HepG2 (cell line): ENCODE data around the gene AMER2. TPM values are rescaled to one million over a fixed set of nuclear protein-coding genes. Genes with fewer than 3 reads are reported as not detected.

Experiments
- ATAC-seq: fragments of 200-7000 bp; cut with Tn5 transposase; 3 replicates; pipeline ENCODE4 v1.9.1; 2020; ENCODE audit warnings: mild to moderate bottlenecking, moderate library complexity
- BruUV-seq: library from RNA; stranded (reverse); fragments of 400-500 nt; replicated peaks from 2 replicates; lab custom pipeline; 2021; lab: Mats Ljungman, UMichigan
- CTCF ChIA-PET: fragments of 300-600 bp; formaldehyde crosslinking; extraction: SDS; loops from one replicate; lab custom pipeline; 2021; ENCODE audit warnings: low total read pairs, inconsistent platforms, low intra/inter-chr PET ratio; lab: Yijun Ruan, JAX
- POLR2A ChIA-PET: fragments of 350-600 bp; sonication (Branson Sonifier 250); formaldehyde crosslinking; loops from one replicate; lab custom pipeline; 2020; ENCODE audit warnings: antibody characterized with exemption, inconsistent platforms; lab: Yijun Ruan, JAX
- DNase-seq: peaks from one replicate; pipeline ENCODE4 v3.0.0-alpha.2; 2015; ENCODE audit warnings: low spot score
- FAIRE-seq: peaks from 3 replicates; lab custom pipeline; 2011; peaks lifted over from hg19 to GRCh38; lab: Jason Lieb, UNC
- H2AFZ ChIP-seq: one replicate; pipeline ENCODE4 v1.6.1; 2011; ENCODE audit warnings: low read length, inconsistent platforms
- H3K27ac ChIP-seq: fragments of 300-600 bp; 3 replicates; pipeline ENCODE4 v1.8.0; 2011; ENCODE audit warnings: mixed run types, mild to moderate bottlenecking, mixed read lengths, low read length, inconsistent platforms; ENCODE audit not compliant: insufficient read depth; ENCODE audit errors: extremely low read length
- H3K27me3 ChIP-seq, 2 experiments: fragments of 200-600 bp in 1 of 2; 2 replicates in 1 of 2; 3 replicates in 1 of 2; pipeline versions ENCODE4 v1.6.0 to v1.8.0; 2011; ENCODE audit warnings: low read length in 2 of 2, mild to moderate bottlenecking in 2 of 2, moderate library complexity in 2 of 2, inconsistent platforms in 1 of 2; ENCODE audit not compliant: insufficient read depth in 2 of 2, control insufficient read depth in 1 of 2
- H3K36me3 ChIP-seq, 2 experiments: fragments of 200-600 bp in 1 of 2; replicated peaks in 1 of 2; 2 replicates in 1 of 2; 3 replicates in 1 of 2; pipeline versions ENCODE4 v1.5.1 to v1.8.0; 2011; ENCODE audit warnings: low read length in 2 of 2, inconsistent platforms in 1 of 2; ENCODE audit not compliant: insufficient read depth in 2 of 2, control insufficient read depth in 1 of 2
- H3K4me1 ChIP-seq: 2 replicates; pipeline ENCODE4 v1.5.1; 2012; ENCODE audit warnings: low read length, inconsistent platforms; ENCODE audit not compliant: insufficient read depth
- H3K4me2 ChIP-seq: 2 replicates; pipeline ENCODE4 v1.6.0; 2011; ENCODE audit warnings: low read depth, low read length, inconsistent platforms
- H3K4me3 ChIP-seq, 3 experiments: fragments of 200-600 bp in 1 of 3; sonication (generic), shearing (Covaris generic) in 1 of 3; replicated peaks in 1 of 3; 2 replicates each; pipeline ENCODE4 v1.5.1; 2011 to 2016; ENCODE audit warnings: low read length in 3 of 3, inconsistent platforms in 2 of 3, low read depth in 2 of 3, mild to moderate bottlenecking in 2 of 3, control low read depth in 1 of 3, mixed read lengths in 1 of 3; ENCODE audit not compliant: insufficient read depth in 1 of 3
- H3K79me2 ChIP-seq: one replicate; pipeline ENCODE4 v1.6.1; 2011; ENCODE audit warnings: low read length, inconsistent platforms; ENCODE audit not compliant: insufficient read depth
- H3K9ac ChIP-seq: 2 replicates; pipeline ENCODE4 v1.6.0; 2011; ENCODE audit warnings: mild to moderate bottlenecking, low read depth, low read length, inconsistent platforms; ENCODE audit not compliant: insufficient read depth
- H3K9me3 ChIP-seq: 2 replicates; pipeline ENCODE4 v1.5.1; 2012; ENCODE audit warnings: mild to moderate bottlenecking, low read length
- H4K20me1 ChIP-seq: 2 replicates; pipeline ENCODE4 v1.6.0; 2011; ENCODE audit warnings: inconsistent platforms, mild to moderate bottlenecking, low read length, moderate library complexity; ENCODE audit not compliant: insufficient read depth
- CBFB ChIP-seq: sonication (generic); formaldehyde crosslinking; IDR thresholded peaks from 2 replicates; pipeline ENCODE4 v1.4.0; 2020; ENCODE audit warnings: missing genetic modification reagents
- CREB1 ChIP-seq, 2 experiments: fragments of 450-650 bp in 1 of 2; IDR thresholded peaks; 2 replicates each; pipeline ENCODE4 v1.6.1; 2016 to 2017; ENCODE audit warnings: control low read depth in 1 of 2, mild to moderate bottlenecking in 1 of 2, missing compliant biosample characterization in 1 of 2, missing genetic modification characterization in 1 of 2
- REPIN1 ChIP-seq: sonication (generic); formaldehyde crosslinking; IDR thresholded peaks from 2 replicates; pipeline ENCODE4 v1.8.0; 2022; ENCODE audit warnings: missing genetic modification reagents, low read depth, mild to moderate bottlenecking, borderline replicate concordance
- RFXAP ChIP-seq: sonication (generic); formaldehyde crosslinking; IDR thresholded peaks from 2 replicates; pipeline ENCODE4 v1.4.0; 2020; ENCODE audit warnings: missing genetic modification reagents, borderline replicate concordance
- SRSF9 ChIP-seq: fragments of 200-400 bp; formaldehyde crosslinking; IDR thresholded peaks from 2 replicates; pipeline ENCODE4 v1.6.1; 2018; ENCODE audit warnings: borderline replicate concordance, mild to moderate bottlenecking, low read depth, low read length; ENCODE audit not compliant: insufficient read depth, poor library complexity, severe bottlenecking
- ZBTB38 ChIP-seq: sonication (generic); formaldehyde crosslinking; IDR thresholded peaks from 2 replicates; pipeline ENCODE4 v1.5.1; 2020; ENCODE audit warnings: mild to moderate bottlenecking, missing genetic modification reagents
- ZBTB7A ChIP-seq: sonication (generic); formaldehyde crosslinking; IDR thresholded peaks from 2 replicates; pipeline ENCODE4 v1.8.0; 2022; ENCODE audit warnings: mild to moderate bottlenecking, missing genetic modification reagents
- ZFP1 ChIP-seq: IDR thresholded peaks from 2 replicates; pipeline ENCODE4 v1.6.1; 2016
- ZNF225 ChIP-seq: sonication (generic); formaldehyde crosslinking; IDR thresholded peaks from 2 replicates; pipeline ENCODE4 v1.4.0; 2020; ENCODE audit warnings: mild to moderate bottlenecking, missing genetic modification reagents
- ZNF296 ChIP-seq: sonication (generic); formaldehyde crosslinking; conservative IDR thresholded peaks from 2 replicates; pipeline ENCODE4 v1.5.0; 2020; ENCODE audit warnings: mild to moderate bottlenecking, missing genetic modification reagents
- ZNF446 ChIP-seq: sonication (generic); formaldehyde crosslinking; IDR thresholded peaks from 2 replicates; pipeline ENCODE4 v1.5.0; 2020; ENCODE audit warnings: mild to moderate bottlenecking, missing genetic modification reagents
- ZNF468 ChIP-seq: sonication (generic); formaldehyde crosslinking; IDR thresholded peaks from 2 replicates; pipeline ENCODE4 v1.8.0; 2022; ENCODE audit warnings: mild to moderate bottlenecking, moderate library complexity, missing genetic modification reagents
- ZNF570 ChIP-seq: sonication (generic); formaldehyde crosslinking; IDR thresholded peaks from 2 replicates; pipeline ENCODE4 v1.4.0; 2020; ENCODE audit warnings: mild to moderate bottlenecking, missing genetic modification reagents, borderline replicate concordance
- ZNF652 ChIP-seq: IDR thresholded peaks from 2 replicates; pipeline ENCODE4 v1.6.1; 2016; ENCODE audit warnings: low read depth, borderline replicate concordance
- WGBS: methylation state at CpG from one replicate; pipeline ENCODE4 v1.1.6; 2017; ENCODE audit warnings: low lambda C conversion rate; 5-methylcytosine and 5-hydroxymethylcytosine counted together
- in situ Hi-C: cut with HindIII; loops from 2 replicates; pipeline ENCODE4 v1.10.0; 2017; ENCODE audit warnings: low pct_unique_long_range_greater_than_20kb; ENCODE audit not compliant: extremely low pct_ligation_motif_present
- intact Hi-C: fragments of 100-400 bp; cut with micrococcal nuclease; formaldehyde crosslinking; loops from one replicate; pipeline ENCODE4 v1.10.0; 2022; ENCODE audit not compliant: unreplicated experiment
- polyA plus RNA-seq, 8 experiments: library from polyadenylated mRNA; depleted of rRNA in 3 of 8; stranded (reverse) in 7 of 8; unstranded in 1 of 8; fragments of >200 nt; fragmentation: Illumina TruSeq in 4 of 8; extraction: Trizol in 4 of 8; gene quantifications; 2 replicates each; pipeline versions ENCODE4 v1.2.1 to v1.2.3, GENCODE V29; 2011 to 2016; ENCODE audit warnings: low read depth in 4 of 8, missing spikeins in 1 of 8, mixed read lengths in 1 of 8; ENCODE audit not compliant: insufficient read depth in 1 of 8
- total RNA-seq, 5 experiments: library from RNA; depleted of rRNA; stranded (reverse); fragments of >200 nt; fragmentation: Illumina TruSeq; extraction: Trizol; gene quantifications; 2 replicates each; pipeline ENCODE4 v1.2.3, GENCODE V29; 2016; ENCODE audit warnings: low read depth in 1 of 5
- TF ChIP-seq, protein P1 (sequence below): sonication (generic); formaldehyde crosslinking; IDR thresholded peaks from 2 replicates; pipeline ENCODE4 v1.4.0; 2020; ENCODE audit warnings: mild to moderate bottlenecking, low read depth, missing genetic modification reagents
- TF ChIP-seq, protein P2 (sequence below): IDR thresholded peaks from 2 replicates; pipeline ENCODE4 v1.6.1; 2016; ENCODE audit warnings: low read depth, control low read depth
- TF ChIP-seq, protein P3 (sequence below): sonication (generic); formaldehyde crosslinking; IDR thresholded peaks from 2 replicates; pipeline ENCODE4 v1.4.0; 2020; ENCODE audit warnings: mild to moderate bottlenecking, missing genetic modification reagents
- TF ChIP-seq, protein P4 (sequence below): sonication (generic); formaldehyde crosslinking; IDR thresholded peaks from 2 replicates; pipeline ENCODE4 v1.5.0; 2020; ENCODE audit warnings: missing genetic modification reagents, mild to moderate bottlenecking, borderline replicate concordance

The AMER2 gene
- total and polyA plus RNA-seq, 2 of the 13 experiments (the other 11 are each of a cell fraction or from before 2014, with no cell fraction given), result not detected

DNA sequence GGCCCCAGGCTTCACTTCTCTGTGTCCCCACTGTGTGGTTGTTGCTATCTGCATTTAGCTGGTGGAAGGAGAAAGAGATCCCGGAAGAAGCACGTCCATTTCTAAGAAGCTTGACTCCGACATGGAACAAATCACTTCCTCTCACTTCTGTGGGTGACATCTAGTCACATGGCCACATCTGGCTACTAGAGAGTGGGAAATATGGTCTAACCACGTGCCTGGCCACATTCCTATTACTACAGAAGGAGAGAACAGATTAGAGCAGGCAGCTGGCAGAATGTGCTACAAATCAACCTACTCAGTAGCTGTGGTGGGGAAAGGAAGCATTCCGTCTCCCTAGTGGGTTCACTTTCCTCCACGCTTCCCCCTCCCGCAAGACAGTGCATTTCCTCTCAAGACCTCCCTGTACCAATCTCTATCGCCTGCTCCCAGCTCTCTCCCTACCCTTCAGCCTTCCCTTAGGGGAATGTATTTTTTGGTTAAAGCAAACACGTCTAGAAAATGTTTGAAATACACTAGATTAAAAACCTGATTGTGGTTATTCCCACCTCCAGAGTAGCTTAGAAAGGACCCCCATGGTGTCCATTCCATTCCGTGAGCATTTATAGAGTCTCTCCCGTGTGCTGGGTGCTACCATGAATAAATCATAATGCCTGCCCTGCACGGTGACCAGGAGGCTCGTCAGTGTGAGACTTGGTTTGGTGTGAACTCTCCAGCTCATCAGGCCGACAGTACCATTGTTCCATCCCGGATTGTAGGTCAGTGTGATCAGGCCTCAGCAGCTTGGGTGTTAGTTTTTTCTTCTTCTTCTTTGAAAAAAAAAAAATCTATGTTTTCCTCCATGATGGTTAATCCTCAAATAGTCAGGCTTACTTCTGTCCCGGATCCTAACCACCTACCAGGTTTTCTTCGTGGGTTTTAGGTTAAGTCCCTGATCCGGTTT is 8.0 kb upstream of the AMER2 start:
- no TSS peak for BruUV-seq
- no peaks in the 10 kb centered on the region for H3K4me1 ChIP-seq
- no peak overlapping the region for H3K27ac ChIP-seq
- WGBS, result 19% methylated on average over 17 of the region's 18 CpGs
- H4K20me1 ChIP-seq, result no peaks in the 10 kb centered on the region
- no peaks in the 10 kb centered on the region for H3K79me2 ChIP-seq
- TF ChIP-seq ZBTB38 (CRISPR knock-in tag), result no peak
- TF ChIP-seq, protein P1, sequence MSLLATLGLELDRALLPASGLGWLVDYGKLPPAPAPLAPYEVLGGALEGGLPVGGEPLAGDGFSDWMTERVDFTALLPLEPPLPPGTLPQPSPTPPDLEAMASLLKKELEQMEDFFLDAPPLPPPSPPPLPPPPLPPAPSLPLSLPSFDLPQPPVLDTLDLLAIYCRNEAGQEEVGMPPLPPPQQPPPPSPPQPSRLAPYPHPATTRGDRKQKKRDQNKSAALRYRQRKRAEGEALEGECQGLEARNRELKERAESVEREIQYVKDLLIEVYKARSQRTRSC (CRISPR knock-in tag), result no peak
- TF ChIP-seq CREB1 (IDR thresholded peaks at IDR 0.05), result no peak
- no peak for TF ChIP-seq CREB1 (CRISPR knock-in tag; IDR thresholded peaks at IDR 0.05)
- TF ChIP-seq SRSF9, result no peak
- TF ChIP-seq, protein P2, sequence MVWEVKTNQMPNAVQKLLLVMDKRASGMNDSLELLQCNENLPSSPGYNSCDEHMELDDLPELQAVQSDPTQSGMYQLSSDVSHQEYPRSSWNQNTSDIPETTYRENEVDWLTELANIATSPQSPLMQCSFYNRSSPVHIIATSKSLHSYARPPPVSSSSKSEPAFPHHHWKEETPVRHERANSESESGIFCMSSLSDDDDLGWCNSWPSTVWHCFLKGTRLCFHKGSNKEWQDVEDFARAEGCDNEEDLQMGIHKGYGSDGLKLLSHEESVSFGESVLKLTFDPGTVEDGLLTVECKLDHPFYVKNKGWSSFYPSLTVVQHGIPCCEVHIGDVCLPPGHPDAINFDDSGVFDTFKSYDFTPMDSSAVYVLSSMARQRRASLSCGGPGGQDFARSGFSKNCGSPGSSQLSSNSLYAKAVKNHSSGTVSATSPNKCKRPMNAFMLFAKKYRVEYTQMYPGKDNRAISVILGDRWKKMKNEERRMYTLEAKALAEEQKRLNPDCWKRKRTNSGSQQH (CRISPR knock-in tag), result no peak
- TF ChIP-seq ZNF570 (CRISPR knock-in tag), result no peak
- no peak for TF ChIP-seq ZNF652
- TF ChIP-seq RFXAP (CRISPR knock-in tag), result no peak
- TF ChIP-seq, protein P3, sequence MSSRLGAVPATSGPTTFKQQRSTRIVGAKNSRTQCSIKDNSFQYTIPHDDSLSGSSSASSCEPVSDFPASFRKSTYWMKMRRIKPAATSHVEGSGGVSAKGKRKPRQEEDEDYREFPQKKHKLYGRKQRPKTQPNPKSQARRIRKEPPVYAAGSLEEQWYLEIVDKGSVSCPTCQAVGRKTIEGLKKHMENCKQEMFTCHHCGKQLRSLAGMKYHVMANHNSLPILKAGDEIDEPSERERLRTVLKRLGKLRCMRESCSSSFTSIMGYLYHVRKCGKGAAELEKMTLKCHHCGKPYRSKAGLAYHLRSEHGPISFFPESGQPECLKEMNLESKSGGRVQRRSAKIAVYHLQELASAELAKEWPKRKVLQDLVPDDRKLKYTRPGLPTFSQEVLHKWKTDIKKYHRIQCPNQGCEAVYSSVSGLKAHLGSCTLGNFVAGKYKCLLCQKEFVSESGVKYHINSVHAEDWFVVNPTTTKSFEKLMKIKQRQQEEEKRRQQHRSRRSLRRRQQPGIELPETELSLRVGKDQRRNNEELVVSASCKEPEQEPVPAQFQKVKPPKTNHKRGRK, result no peak
- no peak for TF ChIP-seq REPIN1 (CRISPR knock-in tag)
- TF ChIP-seq ZFP1, result no peak
- no peak for TF ChIP-seq CBFB (CRISPR knock-in tag)
- TF ChIP-seq ZNF296 (CRISPR knock-in tag), result no peak
- no peak for TF ChIP-seq ZNF225
- TF ChIP-seq ZBTB7A, result no peak
- TF ChIP-seq ZNF468 (CRISPR knock-in tag), result no peak
- TF ChIP-seq, protein P4, sequence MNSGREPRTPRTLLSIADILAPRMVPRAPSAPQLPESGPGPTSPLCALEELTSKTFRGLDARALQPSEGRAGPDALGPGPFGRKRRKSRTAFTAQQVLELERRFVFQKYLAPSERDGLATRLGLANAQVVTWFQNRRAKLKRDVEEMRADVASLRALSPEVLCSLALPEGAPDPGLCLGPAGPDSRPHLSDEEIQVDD (CRISPR knock-in tag), result no peak
- no peak for TF ChIP-seq ZNF446 (CRISPR knock-in tag)
- CTCF ChIA-PET, result no interaction called here
- in situ Hi-C loops, result no loop called here
- peaks cover 0 to 1% of the 10 kb centered on the region in 2 experiments; a peak in 2 of 5 replicates for H3K27me3 ChIP-seq
- H3K9ac ChIP-seq, result no peak overlapping the region
- no peak overlapping the region for H3K4me2 ChIP-seq
- no peak overlapping the region for H2AFZ ChIP-seq
- no peaks in the 10 kb centered on the region for H3K36me3 ChIP-seq
- no peak for DNase-seq
- intact Hi-C loops, result no loop called here
- H3K4me3 ChIP-seq, result no peak overlapping the region
- POLR2A ChIA-PET, result no interaction called here
- ATAC-seq, result no peak
- no peaks in the 10 kb centered on the region for H3K9me3 ChIP-seq
- no peak for FAIRE-seq
